Panc1 (cell line): ENCODE data around the gene DAPK1. TPM values are rescaled to one million over a fixed set of nuclear protein-coding genes. Genes with fewer than 3 reads are reported as not detected.
A peak's percentile ranks its signal among the peaks of the same experiment; 100 is the strongest.

Experiments
- ATAC-seq: fragments of 200-7000 bp; cut with Tn5 transposase; 2 replicates; pipeline ENCODE4 v1.9.1; 2020; ENCODE audit warnings: mild to moderate bottlenecking, moderate library complexity
- BruUV-seq: library from RNA; stranded (reverse); fragments of 400-500 nt; replicated peaks from 2 replicates; lab custom pipeline; 2021; lab: Mats Ljungman, UMichigan
- CTCF ChIA-PET: fragments of 300-600 bp; sonication (Branson Sonifier 250); formaldehyde crosslinking; loops from one replicate; lab custom pipeline; 2022; ENCODE audit warnings: antibody characterized with exemption; lab: Charles Lee
- POLR2A ChIA-PET: fragments of 300-600 bp; sonication (Branson Sonifier 250); formaldehyde crosslinking; loops from one replicate; lab custom pipeline; 2022; ENCODE audit warnings: antibody characterized with exemption; lab: Charles Lee
- DNase-seq: peaks from one replicate; pipeline ENCODE4 v3.0.0-alpha.2; 2010; ENCODE audit warnings: low read depth, low spot score
- H3K27ac ChIP-seq: 2 replicates; pipeline ENCODE4 v1.5.1; 2011; ENCODE audit warnings: mild to moderate bottlenecking, low read length, inconsistent platforms
- H3K27me3 ChIP-seq: fragments of 200-500 bp; sonication (Bioruptor generic); 2 replicates; pipeline ENCODE4 v1.6.0; 2014; ENCODE audit warnings: low read length, inconsistent platforms; ENCODE audit not compliant: control insufficient read depth, insufficient read depth
- H3K36me3 ChIP-seq: fragments of 200-500 bp; sonication (Bioruptor generic); 2 replicates; pipeline ENCODE4 v1.5.1; 2014; ENCODE audit warnings: inconsistent platforms, mild to moderate bottlenecking, low read length, moderate library complexity; ENCODE audit not compliant: control insufficient read depth, insufficient read depth
- H3K4me1 ChIP-seq: 2 replicates; pipeline ENCODE4 v1.5.1; 2011; ENCODE audit warnings: inconsistent platforms, mild to moderate bottlenecking, low read length, moderate library complexity; ENCODE audit not compliant: control insufficient read depth, insufficient read depth
- H3K4me3 ChIP-seq, 2 experiments: 2 replicates each; pipeline ENCODE4 v1.5.1; 2011 to 2012; ENCODE audit warnings: low read depth in 2 of 2, low read length in 2 of 2, mild to moderate bottlenecking in 2 of 2, inconsistent platforms in 1 of 2, moderate library complexity in 1 of 2
- H3K9me3 ChIP-seq: fragments of 200-500 bp; sonication (Bioruptor generic); 2 replicates; pipeline ENCODE4 v1.5.1; 2014; ENCODE audit warnings: low read depth, mild to moderate bottlenecking, inconsistent platforms, low read length, moderate library complexity; ENCODE audit not compliant: control insufficient read depth, insufficient read depth
- POLR2AphosphoS5 ChIP-seq: IDR thresholded peaks from 2 replicates; pipeline ENCODE4 v1.6.1; 2012; ENCODE audit warnings: mild to moderate bottlenecking, low read depth, low read length, moderate library complexity
- SIN3A ChIP-seq: IDR thresholded peaks from 2 replicates; pipeline ENCODE4 v1.6.1; 2012; ENCODE audit warnings: low read depth, mild to moderate bottlenecking, low read length, moderate library complexity, borderline replicate concordance; ENCODE audit not compliant: insufficient read depth
- TCF7L2 ChIP-seq: IDR thresholded peaks from 2 replicates; pipeline ENCODE4 v1.6.1; 2011; ENCODE audit warnings: mild to moderate bottlenecking, low read depth, low read length, inconsistent platforms
- in situ Hi-C: cut with HindIII; loops from 2 replicates; pipeline ENCODE4 v1.10.0; 2016; ENCODE audit warnings: low sequenced_read_pairs, low pct_unique_long_range_greater_than_20kb
- intact Hi-C: fragments of 100-400 bp; cut with micrococcal nuclease; formaldehyde crosslinking; loops from one replicate; pipeline ENCODE4 v1.10.0; 2022; ENCODE audit not compliant: unreplicated experiment
- total RNA-seq: library from RNA; stranded (reverse); gene quantifications from one replicate; pipeline ENCODE4 v1.2.1, GENCODE V29; 2021; ENCODE audit not compliant: unreplicated experiment
- TF ChIP-seq, protein P1 (sequence below), 2 experiments: IDR thresholded peaks; 2 replicates each; pipeline ENCODE4 v1.6.1; 2011 to 2012; ENCODE audit warnings: low read depth in 2 of 2, control low read depth in 1 of 2, low read length in 1 of 2, mild to moderate bottlenecking in 1 of 2, moderate library complexity in 1 of 2; ENCODE audit not compliant: insufficient read depth in 1 of 2
- TF ChIP-seq, protein P2 (sequence below): fragments of 450-650 bp; IDR thresholded peaks from 2 replicates; pipeline ENCODE4 v1.5.1; 2017; ENCODE audit warnings: mild to moderate bottlenecking

The DAPK1 gene
- total RNA-seq, 1 experiment from 2014 or later, result 0.87 TPM

DNA sequence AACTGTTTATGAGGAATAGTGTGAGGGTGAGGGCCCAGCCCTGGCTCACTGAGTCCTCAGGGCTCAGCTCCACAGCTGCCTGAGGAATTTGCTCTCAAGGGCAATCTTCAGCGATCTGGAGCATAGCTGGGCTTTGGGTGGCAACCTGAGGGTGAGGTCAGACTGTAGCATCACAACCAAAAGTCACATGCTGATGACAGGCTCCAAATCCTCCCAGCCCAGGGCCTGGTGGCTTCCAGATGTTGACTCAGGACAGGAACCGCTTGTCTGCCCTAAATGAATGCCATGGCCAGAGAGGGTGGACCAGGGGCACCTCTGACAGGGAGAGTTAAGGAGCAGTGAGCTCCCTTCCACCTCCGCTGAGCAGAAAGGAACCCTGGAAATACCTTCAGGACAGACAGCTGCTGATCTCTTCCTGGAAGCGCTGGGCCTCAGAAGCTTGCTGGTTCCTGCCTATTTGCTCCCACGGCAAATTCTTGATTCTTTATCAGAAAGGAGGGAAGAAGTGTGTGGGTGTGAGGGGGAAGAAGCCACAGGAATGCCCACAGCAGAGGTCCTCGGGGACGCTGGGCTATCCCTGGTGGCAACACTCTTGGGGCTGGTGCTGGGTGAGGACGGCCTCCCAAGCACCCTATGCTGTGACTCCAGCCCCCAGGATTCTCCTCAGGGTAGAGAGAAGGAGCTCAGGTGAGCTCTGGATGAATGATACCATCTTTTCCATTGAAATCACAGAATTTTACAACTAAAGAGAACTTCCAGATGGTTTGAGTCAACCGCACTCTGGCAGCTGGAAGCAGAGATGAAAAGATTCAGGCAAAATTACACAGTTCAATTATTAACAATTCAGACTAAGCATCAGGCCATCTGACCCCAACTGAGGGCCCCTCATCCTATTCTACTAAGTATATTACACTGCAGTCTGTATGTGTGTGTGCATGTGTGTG, 214.5 kb downstream of the DAPK1 start:
- in situ Hi-C loops (no loop called here), intact Hi-C loops (no loop called here)
- Histone ChIP-seq H3K27ac (no peak overlapping the region), H3K9me3 (no peaks in the 10 kb centered on the region), H3K4me1 (no peaks in the 10 kb centered on the region; the same call in 1 of the 2 replicates), H3K27me3 (no peaks in the 10 kb centered on the region), H3K36me3 (no peaks in the 10 kb centered on the region), H3K4me3 (no peak overlapping the region)
- no TSS peak for BruUV-seq
- ChIA-PET POLR2A (interaction anchor here (0.6 kb wide), 1 partner anchor 391 kb away, joined by 3 read pairs; no protein-coding TSS in a partner anchor), CTCF (no interaction called here)
- DNase-seq (no peak), ATAC-seq (0 out of 2 replicates have a peak, but pooled peaks have one; percentile 29)
- TF ChIP-seq SIN3A (no peak), POLR2AphosphoS5 (no peak)

DNA sequence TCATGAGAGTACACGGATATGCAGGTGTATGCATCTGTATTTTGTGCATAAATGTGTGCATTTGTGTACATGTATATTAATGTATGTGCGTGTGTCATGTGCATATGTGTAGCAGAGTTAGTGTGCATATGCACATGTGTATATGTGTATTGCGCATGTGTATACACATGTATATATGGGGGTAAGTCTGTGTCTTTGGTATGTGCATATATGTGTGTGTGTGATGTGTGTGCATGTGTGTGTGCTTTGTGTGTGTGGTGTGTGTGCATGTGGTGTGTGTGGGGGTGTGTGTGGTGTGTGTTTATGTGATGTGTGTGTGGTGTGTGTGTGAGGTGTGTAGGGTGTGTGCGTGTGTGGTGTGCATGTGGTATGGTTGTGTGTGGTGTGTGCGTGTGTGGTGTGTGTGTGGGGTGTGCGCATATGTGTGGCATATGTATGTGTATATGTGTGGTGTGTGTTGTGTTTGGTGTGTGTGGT, 215.2 kb downstream of the DAPK1 start:
- ATAC-seq, result no peak

More for the DNA sequence above, 215.2 kb downstream of the DAPK1 start:
- H3K4me3 ChIP-seq, result no peak overlapping the region
- ChIA-PET CTCF (no interaction called here), POLR2A (no interaction called here)
- DNase-seq, result no peak
- no peaks in the 10 kb centered on the region; the same call in 1 of the 2 replicates for H3K4me1 ChIP-seq
- H3K36me3 ChIP-seq, result no peaks in the 10 kb centered on the region
- no peaks in the 10 kb centered on the region for H3K27me3 ChIP-seq
- H3K27ac ChIP-seq, result no peak overlapping the region
- no peaks in the 10 kb centered on the region for H3K9me3 ChIP-seq
- TF ChIP-seq POLR2AphosphoS5, result no peak
- TF ChIP-seq, protein P1, sequence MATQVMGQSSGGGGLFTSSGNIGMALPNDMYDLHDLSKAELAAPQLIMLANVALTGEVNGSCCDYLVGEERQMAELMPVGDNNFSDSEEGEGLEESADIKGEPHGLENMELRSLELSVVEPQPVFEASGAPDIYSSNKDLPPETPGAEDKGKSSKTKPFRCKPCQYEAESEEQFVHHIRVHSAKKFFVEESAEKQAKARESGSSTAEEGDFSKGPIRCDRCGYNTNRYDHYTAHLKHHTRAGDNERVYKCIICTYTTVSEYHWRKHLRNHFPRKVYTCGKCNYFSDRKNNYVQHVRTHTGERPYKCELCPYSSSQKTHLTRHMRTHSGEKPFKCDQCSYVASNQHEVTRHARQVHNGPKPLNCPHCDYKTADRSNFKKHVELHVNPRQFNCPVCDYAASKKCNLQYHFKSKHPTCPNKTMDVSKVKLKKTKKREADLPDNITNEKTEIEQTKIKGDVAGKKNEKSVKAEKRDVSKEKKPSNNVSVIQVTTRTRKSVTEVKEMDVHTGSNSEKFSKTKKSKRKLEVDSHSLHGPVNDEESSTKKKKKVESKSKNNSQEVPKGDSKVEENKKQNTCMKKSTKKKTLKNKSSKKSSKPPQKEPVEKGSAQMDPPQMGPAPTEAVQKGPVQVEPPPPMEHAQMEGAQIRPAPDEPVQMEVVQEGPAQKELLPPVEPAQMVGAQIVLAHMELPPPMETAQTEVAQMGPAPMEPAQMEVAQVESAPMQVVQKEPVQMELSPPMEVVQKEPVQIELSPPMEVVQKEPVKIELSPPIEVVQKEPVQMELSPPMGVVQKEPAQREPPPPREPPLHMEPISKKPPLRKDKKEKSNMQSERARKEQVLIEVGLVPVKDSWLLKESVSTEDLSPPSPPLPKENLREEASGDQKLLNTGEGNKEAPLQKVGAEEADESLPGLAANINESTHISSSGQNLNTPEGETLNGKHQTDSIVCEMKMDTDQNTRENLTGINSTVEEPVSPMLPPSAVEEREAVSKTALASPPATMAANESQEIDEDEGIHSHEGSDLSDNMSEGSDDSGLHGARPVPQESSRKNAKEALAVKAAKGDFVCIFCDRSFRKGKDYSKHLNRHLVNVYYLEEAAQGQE (IDR thresholded peaks at IDR 0.05; ENCODE audit: insufficient read depth in 1 of 2, low read depth in 2 of 2, low read length in 1 of 2), result no peak
- TF ChIP-seq TCF7L2, result no peak
- TF ChIP-seq, protein P2, sequence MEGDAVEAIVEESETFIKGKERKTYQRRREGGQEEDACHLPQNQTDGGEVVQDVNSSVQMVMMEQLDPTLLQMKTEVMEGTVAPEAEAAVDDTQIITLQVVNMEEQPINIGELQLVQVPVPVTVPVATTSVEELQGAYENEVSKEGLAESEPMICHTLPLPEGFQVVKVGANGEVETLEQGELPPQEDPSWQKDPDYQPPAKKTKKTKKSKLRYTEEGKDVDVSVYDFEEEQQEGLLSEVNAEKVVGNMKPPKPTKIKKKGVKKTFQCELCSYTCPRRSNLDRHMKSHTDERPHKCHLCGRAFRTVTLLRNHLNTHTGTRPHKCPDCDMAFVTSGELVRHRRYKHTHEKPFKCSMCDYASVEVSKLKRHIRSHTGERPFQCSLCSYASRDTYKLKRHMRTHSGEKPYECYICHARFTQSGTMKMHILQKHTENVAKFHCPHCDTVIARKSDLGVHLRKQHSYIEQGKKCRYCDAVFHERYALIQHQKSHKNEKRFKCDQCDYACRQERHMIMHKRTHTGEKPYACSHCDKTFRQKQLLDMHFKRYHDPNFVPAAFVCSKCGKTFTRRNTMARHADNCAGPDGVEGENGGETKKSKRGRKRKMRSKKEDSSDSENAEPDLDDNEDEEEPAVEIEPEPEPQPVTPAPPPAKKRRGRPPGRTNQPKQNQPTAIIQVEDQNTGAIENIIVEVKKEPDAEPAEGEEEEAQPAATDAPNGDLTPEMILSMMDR, result no peak
- TF ChIP-seq SIN3A, result no peak
- no TSS peak for BruUV-seq
- in situ Hi-C loops (no loop called here), intact Hi-C loops (no loop called here)
